ENCODE data around the gene PPIL6.

PPIL6 gene

DNA sequence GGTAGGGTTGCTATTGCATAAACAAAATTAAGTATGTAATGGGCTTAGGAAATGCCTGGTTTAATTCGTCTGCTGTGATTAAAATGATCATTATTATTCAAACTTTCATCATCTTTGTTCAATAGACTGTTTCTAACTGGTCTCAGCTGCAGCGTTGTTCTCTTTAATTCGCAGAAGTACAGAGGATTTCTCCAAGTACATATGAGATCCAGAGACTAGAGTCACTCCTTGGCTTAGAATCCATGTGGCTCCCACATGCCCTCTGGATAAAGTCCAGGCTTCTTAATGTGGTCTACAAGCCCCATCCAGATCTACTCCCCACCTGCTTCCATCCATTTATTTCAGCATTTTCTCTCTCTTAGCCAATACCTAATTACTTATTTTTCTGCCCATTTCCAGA, 43.7 kb upstream of the PPIL6 start:
- no peak for DNase-seq
- H4K91ac ChIP-seq (ENCODE audit: low read depth, low read length): no peak overlapping the region
- no peak overlapping the region for H2AK5ac ChIP-seq (ENCODE audit: low read length)
- no peak overlapping the region for H3K27ac ChIP-seq (ENCODE audit: low read depth, low read length)
- peaks cover 3% of the 10 kb centered on the region for H3K79me2 ChIP-seq (ENCODE audit: control insufficient read depth, insufficient read depth, low read length, poor library complexity)
- no peak overlapping the region for H3K4me2 ChIP-seq (ENCODE audit: low read length)
- no peak overlapping the region for H4K8ac ChIP-seq (ENCODE audit: low read depth, low read length)
- H3K4me3 ChIP-seq (ENCODE audit: low read depth, low read length): no peak overlapping the region
- no peaks in the 10 kb centered on the region for H3K27me3 ChIP-seq (ENCODE audit: insufficient read depth, low read length)
- H3K36me3 ChIP-seq (ENCODE audit: control insufficient read depth in 1 of 2, insufficient read depth in 2 of 2, low read length in 2 of 2): peaks cover 0 to 6% of the 10 kb centered on the region in 2 experiments
- H3K79me1 ChIP-seq (ENCODE audit: low read length): peaks cover 5% of the 10 kb centered on the region
- no CpG with 5 or more reads among the region's 3 CpGs for WGBS (ENCODE audit: extremely low coverage, insufficient coverage, insufficient read length)
- H3K9me3 ChIP-seq (ENCODE audit: insufficient read depth, low read depth, low read length): no peaks in the 10 kb centered on the region
- no peak overlapping the region for H2BK5ac ChIP-seq (ENCODE audit: low read depth, low read length, poor library complexity)
- peaks cover 0 to 3% of the 10 kb centered on the region in 2 experiments for H3K4me1 ChIP-seq (ENCODE audit: control insufficient read depth in 1 of 2, insufficient read depth in 2 of 2, low read length in 2 of 2)
- no peak overlapping the region for H4K12ac ChIP-seq (ENCODE audit: low read depth, low read length)
- no peak overlapping the region for H2AFZ ChIP-seq (ENCODE audit: insufficient read depth, low read length, poor library complexity)
- no peak overlapping the region for H3K9ac ChIP-seq (ENCODE audit: low read length)
- H3K14ac ChIP-seq (ENCODE audit: low read length): no peak overlapping the region
- H2BK12ac ChIP-seq (ENCODE audit: low read length): no peak overlapping the region
- H3K4ac ChIP-seq (ENCODE audit: low read depth, low read length): no peak overlapping the region
- no peak overlapping the region for H2BK120ac ChIP-seq (ENCODE audit: insufficient read depth, low read length, poor library complexity)
- no peak overlapping the region for H3K18ac ChIP-seq (ENCODE audit: low read length)
- no peak overlapping the region for H3K23ac ChIP-seq (ENCODE audit: low read length)

DNA sequence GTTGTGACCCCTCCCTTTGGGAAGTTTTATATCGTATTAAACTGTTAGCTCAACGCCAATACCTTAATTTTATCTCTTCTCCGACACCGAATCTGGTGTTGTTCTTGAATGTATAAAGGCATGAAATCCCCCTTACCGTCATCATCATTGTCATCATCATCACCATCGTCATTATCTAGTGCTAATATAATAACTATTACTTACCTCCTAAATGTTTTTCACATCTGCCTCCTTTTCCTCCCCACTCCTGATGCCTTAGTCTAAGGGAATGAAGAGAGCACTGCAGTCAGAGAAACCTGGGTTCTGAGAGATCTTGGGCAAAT, 43.3 kb upstream of the PPIL6 start:
- WGBS (ENCODE audit: extremely low coverage, insufficient coverage, insufficient read length): no CpG with 5 or more reads among the region's 6 CpGs
- Histone ChIP-seq H3K27ac (ENCODE audit: low read depth, low read length) (no peak overlapping the region), H3K14ac (ENCODE audit: low read length) (no peak overlapping the region)

DNA sequence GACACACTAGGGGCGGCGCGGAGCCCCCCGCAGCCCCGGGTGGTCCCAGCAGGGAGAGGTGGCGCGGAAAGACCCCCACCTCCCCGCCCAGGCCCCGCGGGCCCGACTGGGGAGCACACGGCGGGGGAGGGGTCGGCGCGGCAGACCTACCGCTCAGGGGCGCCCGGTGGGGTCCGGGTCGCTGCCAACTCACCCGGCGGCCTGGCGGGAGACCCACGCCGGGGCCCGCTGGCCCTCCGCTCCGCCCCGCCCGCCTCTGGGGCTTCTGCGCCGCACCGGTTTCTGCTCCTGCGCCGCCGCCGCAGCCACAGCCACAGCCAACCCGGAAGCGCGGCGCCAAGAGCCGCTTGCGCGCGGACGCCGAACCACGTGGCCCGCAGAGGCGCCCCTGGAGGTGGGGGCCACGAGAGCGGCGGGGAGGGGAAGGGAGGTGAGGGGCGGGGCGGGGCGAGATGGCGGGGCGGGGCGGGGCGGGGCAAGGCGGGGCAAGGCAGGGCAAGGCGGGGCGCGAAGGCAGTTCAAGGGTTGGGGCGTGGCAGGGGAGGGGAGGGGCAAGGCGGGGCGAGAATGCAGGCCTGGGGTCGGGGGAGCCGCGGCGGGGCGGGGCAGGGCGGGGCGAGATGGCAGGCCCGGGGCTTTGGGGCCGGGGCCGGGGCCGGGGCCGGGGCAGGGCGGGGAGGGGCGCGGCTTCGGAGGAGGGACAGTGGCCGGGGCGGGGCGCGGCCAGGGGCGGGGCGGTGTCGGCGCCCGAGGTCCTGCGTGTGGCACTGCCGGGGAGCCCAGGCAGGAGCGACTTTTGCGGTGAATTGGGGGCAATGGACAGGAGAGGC, 42.7 kb upstream of the PPIL6 start, which contains the start of gene ZBTB24:
Gene ZBTB24 (minus strand): TSS at position 315 of the 830 bp plus-strand sequence. CDS start 1,193 bp downstream, outside the sequence.
- peaks cover 3% of the 10 kb centered on the region for H3K79me2 ChIP-seq (ENCODE audit: control insufficient read depth, insufficient read depth, low read length, poor library complexity)
- H4K91ac ChIP-seq (ENCODE audit: low read depth, low read length): peak within 1 kb of the TSS; percentile 77
- H3K9me3 ChIP-seq (ENCODE audit: insufficient read depth, low read depth, low read length): no peaks in the 10 kb centered on the region
- peak within 1 kb of the TSS; percentile 74 for H3K18ac ChIP-seq (ENCODE audit: low read length)
- peak within 1 kb of the TSS; percentile 82 for H3K4ac ChIP-seq (ENCODE audit: low read depth, low read length)
- peaks cover 5% of the 10 kb centered on the region for H3K79me1 ChIP-seq (ENCODE audit: low read length)
- peak within 1 kb of the TSS; percentile 78 for H2BK5ac ChIP-seq (ENCODE audit: low read depth, low read length, poor library complexity)
- H3K27me3 ChIP-seq (ENCODE audit: insufficient read depth, low read length): no peaks in the 10 kb centered on the region
- peak within 1 kb of the TSS; percentile 93 for H3K9ac ChIP-seq (ENCODE audit: low read length)
- H2BK120ac ChIP-seq (ENCODE audit: insufficient read depth, low read length, poor library complexity): peak within 1 kb of the TSS; percentile 76
- peaks cover 0 to 3% of the 10 kb centered on the region in 2 experiments for H3K4me1 ChIP-seq (ENCODE audit: control insufficient read depth in 1 of 2, insufficient read depth in 2 of 2, low read length in 2 of 2)
- H4K8ac ChIP-seq (ENCODE audit: low read depth, low read length): peak within 1 kb of the TSS; percentile 80
- DNase-seq: peak; percentile 89 to 93
- no peak within 1 kb of the TSS for H2BK12ac ChIP-seq (ENCODE audit: low read length)
- H3K4me3 ChIP-seq (ENCODE audit: low read depth, low read length): peak within 1 kb of the TSS; percentile 90
- H3K23ac ChIP-seq (ENCODE audit: low read length): no peak within 1 kb of the TSS
- peak within 1 kb of the TSS; percentile 85 for H3K4me2 ChIP-seq (ENCODE audit: low read length)
- H3K36me3 ChIP-seq (ENCODE audit: control insufficient read depth in 1 of 2, insufficient read depth in 2 of 2, low read length in 2 of 2): peaks cover 0 to 6% of the 10 kb centered on the region in 2 experiments
- no CpG with 5 or more reads among the region's 97 CpGs for WGBS (ENCODE audit: extremely low coverage, insufficient coverage, insufficient read length)
- peak within 1 kb of the TSS; percentile 89 for H2AFZ ChIP-seq (ENCODE audit: insufficient read depth, low read length, poor library complexity)
- H3K27ac ChIP-seq (ENCODE audit: low read depth, low read length): no peak within 1 kb of the TSS
- peak within 1 kb of the TSS; percentile 84 for H3K14ac ChIP-seq (ENCODE audit: low read length)
- peak within 1 kb of the TSS; percentile 73 for H4K12ac ChIP-seq (ENCODE audit: low read depth, low read length)
- H2AK5ac ChIP-seq (ENCODE audit: low read length): peak within 1 kb of the TSS; percentile 69

More for the DNA sequence above, 43.3 kb upstream of the PPIL6 start:
- H4K91ac ChIP-seq (ENCODE audit: low read depth, low read length): no peak overlapping the region
- no peak overlapping the region for H4K12ac ChIP-seq (ENCODE audit: low read depth, low read length)
- no peaks in the 10 kb centered on the region for H3K27me3 ChIP-seq (ENCODE audit: insufficient read depth, low read length)
- no peak overlapping the region for H4K8ac ChIP-seq (ENCODE audit: low read depth, low read length)
- no peak overlapping the region for H3K18ac ChIP-seq (ENCODE audit: low read length)
- H3K9me3 ChIP-seq (ENCODE audit: insufficient read depth, low read depth, low read length): no peaks in the 10 kb centered on the region
- H3K4me2 ChIP-seq (ENCODE audit: low read length): peak overlapping the region; percentile 85
- H3K9ac ChIP-seq (ENCODE audit: low read length): no peak overlapping the region
- no peak overlapping the region for H2BK12ac ChIP-seq (ENCODE audit: low read length)
- H3K4me1 ChIP-seq (ENCODE audit: control insufficient read depth in 1 of 2, insufficient read depth in 2 of 2, low read length in 2 of 2): peaks cover 0 to 3% of the 10 kb centered on the region in 2 experiments
- H3K79me2 ChIP-seq (ENCODE audit: control insufficient read depth, insufficient read depth, low read length, poor library complexity): peaks cover 3% of the 10 kb centered on the region
- H3K23ac ChIP-seq (ENCODE audit: low read length): no peak overlapping the region
- no peak overlapping the region for H2BK5ac ChIP-seq (ENCODE audit: low read depth, low read length, poor library complexity)
- H3K36me3 ChIP-seq (ENCODE audit: control insufficient read depth in 1 of 2, insufficient read depth in 2 of 2, low read length in 2 of 2): peaks cover 0 to 6% of the 10 kb centered on the region in 2 experiments
- peaks cover 5% of the 10 kb centered on the region for H3K79me1 ChIP-seq (ENCODE audit: low read length)
- H3K4me3 ChIP-seq (ENCODE audit: low read depth, low read length): peak overlapping the region; percentile 70
- H2AFZ ChIP-seq (ENCODE audit: insufficient read depth, low read length, poor library complexity): no peak overlapping the region
- DNase-seq: no peak
- no peak overlapping the region for H2AK5ac ChIP-seq (ENCODE audit: low read length)
- no peak overlapping the region for H3K4ac ChIP-seq (ENCODE audit: low read depth, low read length)
- H2BK120ac ChIP-seq (ENCODE audit: insufficient read depth, low read length, poor library complexity): no peak overlapping the region

DNA sequence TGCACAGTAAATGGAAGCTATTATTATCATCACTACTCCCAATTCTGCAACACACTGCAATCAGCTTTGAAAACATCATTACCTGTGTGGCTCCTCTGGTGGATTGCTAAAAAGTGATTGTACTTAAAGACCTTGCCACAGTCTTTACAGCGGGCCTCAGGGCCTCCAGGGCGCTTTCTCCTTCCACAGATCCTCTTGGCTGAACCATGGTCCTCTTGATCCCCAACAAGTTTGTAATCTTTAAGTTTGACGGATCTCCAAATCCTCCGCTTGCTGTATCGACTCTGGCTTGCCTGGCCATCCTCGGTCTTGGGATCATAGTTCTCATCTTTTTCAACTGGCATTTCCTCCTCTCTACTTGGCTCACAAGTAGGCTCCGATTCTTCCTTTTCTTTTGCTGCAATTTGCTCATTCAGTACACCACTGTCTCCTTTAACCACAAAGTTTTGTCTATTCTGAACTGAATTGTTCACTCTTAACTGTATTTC, 40.6 kb upstream of the PPIL6 start:
- no peak overlapping the region for H2BK5ac ChIP-seq (ENCODE audit: low read depth, low read length, poor library complexity)
- peaks cover 1% of the 10 kb centered on the region for H3K9me3 ChIP-seq (ENCODE audit: insufficient read depth, low read depth, low read length)
- H4K8ac ChIP-seq (ENCODE audit: low read depth, low read length): no peak overlapping the region
- H2BK12ac ChIP-seq (ENCODE audit: low read length): no peak overlapping the region
- H3K4me1 ChIP-seq (ENCODE audit: control insufficient read depth in 1 of 2, insufficient read depth in 2 of 2, low read length in 2 of 2): peaks cover 0 to 5% of the 10 kb centered on the region in 2 experiments
- H3K79me1 ChIP-seq (ENCODE audit: low read length): peaks cover 5% of the 10 kb centered on the region
- no peak overlapping the region for H2AFZ ChIP-seq (ENCODE audit: insufficient read depth, low read length, poor library complexity)
- H3K9ac ChIP-seq (ENCODE audit: low read length): no peak overlapping the region
- H4K12ac ChIP-seq (ENCODE audit: low read depth, low read length): no peak overlapping the region
- H3K4ac ChIP-seq (ENCODE audit: low read depth, low read length): no peak overlapping the region
- no peak overlapping the region for H3K27ac ChIP-seq (ENCODE audit: low read depth, low read length)
- H2BK120ac ChIP-seq (ENCODE audit: insufficient read depth, low read length, poor library complexity): no peak overlapping the region
- DNase-seq: no peak
- no peak overlapping the region for H2AK5ac ChIP-seq (ENCODE audit: low read length)
- H3K36me3 ChIP-seq (ENCODE audit: control insufficient read depth in 1 of 2, insufficient read depth in 2 of 2, low read length in 2 of 2): peaks cover 3 to 12% of the 10 kb centered on the region in 2 experiments
- H3K79me2 ChIP-seq (ENCODE audit: control insufficient read depth, insufficient read depth, low read length, poor library complexity): peaks cover 3% of the 10 kb centered on the region
- H3K4me3 ChIP-seq (ENCODE audit: low read depth, low read length): no peak overlapping the region
- H3K14ac ChIP-seq (ENCODE audit: low read length): no peak overlapping the region
- H3K27me3 ChIP-seq (ENCODE audit: insufficient read depth, low read length): no peaks in the 10 kb centered on the region
- WGBS (ENCODE audit: extremely low coverage, insufficient coverage, insufficient read length): no CpG with 5 or more reads among the region's 7 CpGs
- no peak overlapping the region for H3K4me2 ChIP-seq (ENCODE audit: low read length)
- no peak overlapping the region for H4K91ac ChIP-seq (ENCODE audit: low read depth, low read length)
- H3K18ac ChIP-seq (ENCODE audit: low read length): no peak overlapping the region
- H3K23ac ChIP-seq (ENCODE audit: low read length): no peak overlapping the region
